HG03064 (cell line): Measurements from ENCODE around the gene LYST.
"Not testable (repeated sequence)": the region's sequence is repeated elsewhere in the genome, so short reads cannot be mapped to it uniquely, and the experiment has no call there.

ENCODE experiments used
- ATAC-seq: cut with Tn5 transposase; IDR thresholded peaks from one replicate; pipeline ENCODE4 v1.9.1; 2021; ENCODE audit warnings: low read depth; ENCODE audit not compliant: unreplicated experiment

The LYST gene

DNA sequence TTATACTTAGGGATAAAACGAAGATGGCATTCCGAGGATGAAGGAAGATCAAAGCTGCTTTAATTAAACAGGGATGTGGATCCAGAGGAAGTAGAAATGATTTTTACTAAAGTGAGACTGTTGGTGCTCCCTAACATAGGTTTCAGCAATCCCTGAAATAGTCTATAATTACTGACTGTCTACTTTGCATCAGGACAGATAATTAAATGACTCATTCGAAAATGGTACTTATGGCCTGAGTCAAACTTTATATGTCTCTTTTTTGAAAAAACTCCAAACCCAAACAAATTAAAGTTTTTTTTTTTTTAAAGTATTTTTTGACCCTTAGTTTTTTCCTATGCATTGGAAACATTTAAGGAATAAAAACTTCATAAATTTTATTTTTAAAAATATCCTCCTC lies 90.3 kb downstream of the LYST start:
- no peak for ATAC-seq

DNA sequence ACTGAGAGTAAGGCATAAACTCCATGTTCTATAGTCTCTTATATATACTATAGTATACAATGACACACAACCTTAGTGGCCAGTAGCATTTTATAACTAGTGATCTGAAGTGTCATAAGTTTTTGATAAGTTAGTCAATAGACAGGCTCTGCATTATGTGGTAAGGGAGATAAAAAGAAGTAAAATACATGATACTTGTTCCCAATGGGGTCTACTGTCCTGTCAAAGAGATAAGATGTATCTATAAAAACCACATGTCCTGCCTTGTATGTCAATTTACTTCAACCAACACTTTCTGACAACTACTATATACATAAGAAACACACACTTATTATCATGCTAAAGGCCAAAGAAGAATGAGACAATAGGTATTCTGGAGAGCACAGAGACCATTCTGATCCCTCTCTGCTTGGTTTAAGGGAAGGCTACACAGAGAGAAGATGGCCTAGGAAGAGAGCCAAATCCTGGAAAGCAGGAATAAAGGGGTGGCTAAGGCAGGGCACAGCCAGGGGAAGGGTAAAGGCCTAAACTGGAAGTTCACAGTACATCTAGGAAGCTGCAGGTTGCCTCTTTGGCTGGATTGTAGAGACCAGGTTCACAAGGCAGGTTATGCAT lies 91.4 kb downstream of the LYST start:
- ATAC-seq: no peak

DNA sequence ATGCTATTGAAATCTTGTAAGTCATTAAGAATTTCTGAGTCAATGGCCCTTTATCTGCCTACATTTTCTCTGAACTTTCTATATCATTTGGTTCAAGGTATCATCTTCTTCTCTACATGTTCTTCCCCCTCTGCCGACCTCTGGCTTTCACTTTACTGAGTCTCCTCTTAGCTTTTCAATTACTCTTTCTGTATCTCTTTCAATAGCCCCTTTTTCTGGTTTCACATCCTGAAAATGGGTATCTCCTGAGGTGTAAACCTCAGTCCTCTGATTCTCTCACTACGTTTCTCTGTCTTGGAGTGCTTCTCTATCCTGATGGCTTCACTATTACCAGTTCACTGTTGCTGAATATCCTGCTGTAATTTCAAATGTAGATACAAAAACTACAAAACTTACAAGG lies 98.9 kb downstream of the LYST start:
- ATAC-seq: peak; percentile 96

GRCh38 chr1:235766794-235767285 lies 99.9 kb downstream of the LYST start:
- ATAC-seq: no peak

GRCh38 chr1:235763962-235764361 lies 102.7 kb downstream of the LYST start:
- ATAC-seq: no peak

DNA sequence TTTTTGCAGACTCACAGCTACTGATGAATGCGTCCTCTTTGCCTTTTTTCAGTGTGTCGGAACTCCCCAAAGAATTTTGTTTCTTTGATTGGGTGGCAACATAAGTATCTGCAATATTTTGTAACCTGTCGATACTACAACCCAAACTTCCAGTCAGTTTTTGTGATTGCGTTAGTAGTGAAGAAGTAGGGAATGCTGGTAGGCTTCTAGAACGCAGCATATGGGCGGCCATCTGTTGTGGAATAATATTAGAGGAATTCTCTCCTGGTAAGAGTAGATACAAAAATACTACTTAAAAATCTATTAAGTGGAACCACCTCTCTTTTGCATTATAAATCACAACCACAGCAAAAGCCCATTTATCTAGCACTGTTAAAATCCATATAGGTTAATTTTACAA lies 107.4 kb downstream of the LYST start:
- no peak for ATAC-seq

- ATAC-seq: no peak
Measured at GRCh38 chr1:235758931-235759330, 107.8 kb downstream of the LYST start.

DNA sequence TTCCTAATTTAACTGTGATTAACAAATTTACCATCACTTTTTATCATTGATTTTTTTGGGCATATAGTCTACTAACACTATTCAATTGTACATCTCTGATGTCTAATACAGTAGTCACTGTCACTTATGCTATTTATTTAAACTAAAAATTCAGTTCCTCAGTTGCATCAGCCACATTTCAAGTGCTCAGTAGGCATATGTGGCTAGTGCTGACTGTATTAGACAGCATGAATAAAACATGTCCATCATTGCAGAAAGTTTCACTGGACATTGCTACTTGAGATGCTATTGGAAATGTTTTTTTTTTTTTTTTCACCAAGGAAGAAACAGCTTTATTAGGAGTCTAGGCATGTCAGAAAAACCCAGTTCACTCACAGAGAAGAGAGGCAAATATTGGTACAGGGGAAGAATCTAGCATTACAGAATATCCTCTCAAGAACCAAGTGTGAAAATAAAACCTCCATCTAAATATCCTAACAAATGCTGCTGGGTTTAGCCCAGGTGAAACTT lies 109.1 kb downstream of the LYST start:
- no peak for ATAC-seq

- not testable (repeated sequence) for ATAC-seq
Measured at GRCh38 chr1:235754186-235754585, 112.5 kb downstream of the LYST start.

- ATAC-seq: no peak
Measured at GRCh38 chr1:235749755-235750300, 116.9 kb downstream of the LYST start.

DNA sequence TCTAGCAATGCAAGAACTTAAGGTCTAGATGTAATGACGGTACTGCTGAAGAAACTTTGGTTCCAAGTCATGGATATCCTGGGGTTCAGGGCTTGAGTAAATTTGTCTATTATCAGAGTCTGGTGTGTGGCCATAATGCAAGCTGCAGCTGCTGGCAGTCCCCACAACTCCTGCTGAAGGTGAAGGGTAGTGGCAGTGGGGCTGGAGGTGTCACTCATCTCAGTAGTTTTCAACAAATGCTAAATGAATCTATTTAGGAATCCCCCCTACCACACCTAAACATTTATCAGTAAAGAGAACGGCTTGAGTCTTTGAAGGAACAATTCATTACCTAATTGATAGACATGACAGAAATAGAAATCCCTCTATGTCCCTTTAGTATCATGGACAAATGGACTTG lies 118.0 kb downstream of the LYST start:
- no peak for ATAC-seq

GRCh38 chr1:235746245-235746644 lies 120.5 kb downstream of the LYST start:
- no peak for ATAC-seq

DNA sequence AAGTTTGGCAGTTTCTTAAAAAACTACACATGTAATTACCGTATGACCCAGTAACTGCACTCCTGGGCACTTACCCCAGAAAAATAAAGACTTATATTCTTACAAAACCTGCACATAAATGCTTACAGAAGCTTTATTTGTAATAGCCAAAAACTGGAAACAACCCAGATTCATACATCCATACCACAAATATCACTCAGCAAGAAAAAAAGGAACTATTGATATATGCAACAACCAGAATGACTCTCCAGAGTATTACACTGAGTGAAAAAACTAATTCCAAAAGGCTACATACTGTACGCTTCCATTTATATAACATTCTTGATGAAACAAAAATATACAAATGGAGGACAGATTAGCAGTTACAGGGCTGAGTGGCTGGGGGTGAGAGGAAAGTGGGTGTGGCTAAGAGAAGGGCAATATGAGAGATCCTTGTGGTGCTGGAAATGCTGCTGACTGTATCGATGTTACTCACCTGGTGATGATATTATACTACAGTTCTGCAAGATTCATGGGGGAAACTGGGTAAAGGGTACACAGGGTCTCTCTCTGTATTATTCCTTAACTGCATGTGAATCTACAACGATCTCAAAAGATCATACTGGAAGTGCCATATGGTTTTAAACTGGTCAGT lies 121.1 kb downstream of the LYST start:
- no peak for ATAC-seq

GRCh38 chr1:235742914-235743599 lies 123.6 kb downstream of the LYST start:
- no peak for ATAC-seq

DNA sequence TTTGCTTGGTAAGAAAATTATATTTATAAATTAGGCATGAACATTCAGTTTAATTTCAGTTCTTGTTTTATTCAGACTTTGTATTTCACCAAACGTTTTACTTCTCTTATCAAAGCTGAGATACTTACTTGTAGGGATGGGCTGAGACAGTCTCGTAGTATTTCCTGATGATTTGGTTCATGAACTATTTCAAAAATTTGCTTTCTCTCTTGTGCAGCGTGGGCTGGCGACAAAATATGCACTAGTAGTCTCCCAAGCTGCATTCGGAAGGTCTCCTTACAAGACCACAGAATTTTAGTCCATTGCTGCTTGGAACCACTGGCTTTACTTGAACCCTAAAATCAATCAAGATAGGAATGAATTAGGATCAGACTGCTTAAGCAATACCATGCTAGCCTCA lies 125.4 kb downstream of the LYST start:
- ATAC-seq: no peak

DNA sequence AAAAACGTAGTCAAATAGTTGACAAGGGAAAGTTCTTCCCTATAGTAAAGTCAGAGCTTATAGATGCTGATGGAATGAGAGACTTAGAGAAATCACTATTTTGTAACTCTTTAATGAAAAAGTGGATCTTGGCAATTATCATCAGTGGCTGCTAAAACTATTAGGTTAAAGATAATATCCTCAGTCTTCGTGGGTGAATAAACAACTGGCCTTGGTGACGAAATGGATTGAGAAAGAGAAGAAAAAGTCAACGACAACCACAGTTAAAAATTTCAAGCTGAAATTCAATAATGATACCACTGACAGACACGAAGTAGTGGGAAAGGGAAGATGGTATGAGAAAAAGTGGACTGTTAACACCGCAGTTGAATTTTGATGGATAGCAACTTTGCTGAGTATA lies 127.1 kb downstream of the LYST start:
- no peak for ATAC-seq

- ATAC-seq: no peak
Measured at GRCh38 chr1:235739124-235739523, 127.6 kb downstream of the LYST start.

- ATAC-seq: no peak
Measured at GRCh38 chr1:235737751-235738150, 129.0 kb downstream of the LYST start.

GRCh38 chr1:235736263-235736662 lies 130.4 kb downstream of the LYST start:
- no peak for ATAC-seq

DNA sequence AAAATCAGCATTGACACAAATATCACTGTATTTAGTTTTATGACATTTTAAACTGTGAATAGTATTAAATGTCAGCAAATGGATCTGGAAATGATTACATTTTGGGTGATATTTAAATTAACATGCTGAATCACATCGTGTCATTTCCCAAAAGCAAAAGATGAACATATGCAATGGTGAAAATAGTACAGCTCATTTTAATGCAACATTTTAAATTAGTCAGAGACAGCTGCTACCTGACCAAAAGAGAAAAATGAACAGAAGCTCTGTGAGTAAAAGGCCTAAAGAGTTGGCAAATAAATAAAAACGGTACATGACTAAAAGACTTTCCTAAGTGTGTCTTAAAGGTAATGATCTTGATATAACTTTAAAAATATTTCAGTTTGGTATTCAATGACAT lies 131.1 kb downstream of the LYST start:
- ATAC-seq: no peak

DNA sequence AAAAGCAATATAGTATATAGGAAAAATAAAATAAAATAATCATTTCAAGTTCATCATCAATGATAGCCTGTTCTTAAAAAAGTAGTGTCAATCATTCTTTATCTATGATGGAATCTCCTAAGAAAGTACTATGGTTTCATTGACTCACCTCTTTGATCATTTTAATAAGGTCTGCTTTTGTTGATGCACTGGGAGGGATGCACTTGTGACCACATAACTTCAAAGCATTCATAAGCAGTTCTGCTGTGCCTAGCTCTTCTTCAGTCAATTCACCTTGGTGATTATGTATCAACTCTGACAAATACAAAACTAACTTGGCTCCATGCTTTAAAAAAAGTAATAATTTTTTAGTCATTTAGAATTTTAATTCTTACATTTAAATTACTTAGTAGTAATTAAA lies 132.4 kb downstream of the LYST start:
- no peak for ATAC-seq
